Stimulated activated CD8-positive, alpha-beta memory T cell treated with anti-CD3 and anti-CD28 coated beads, Interleukin-4, amount 100 ng/mL, for 48 hours (primary cell): Measurements from ENCODE around the gene PPP6R2.
"Not testable (repeated sequence)": the region's sequence is repeated elsewhere in the genome, so short reads cannot be mapped to it uniquely, and the experiment has no call there.

Source experiments
- DNase-seq: peaks from one replicate; pipeline ENCODE4 v3.0.0-alpha.2; 2020

PPP6R2 gene

GRCh38 chr22:50318698-50319411 is 24.3 kb upstream of the PPP6R2 start:
- DNase-seq, result no peak

- no peak for DNase-seq
Measured at GRCh38 chr22:50319503-50319951, 23.6 kb upstream of the PPP6R2 start.

- no peak for DNase-seq
Measured at GRCh38 chr22:50320116-50320515, 23.0 kb upstream of the PPP6R2 start.

GRCh38 chr22:50320671-50321325 is 22.3 kb upstream of the PPP6R2 start:
- DNase-seq, result no peak

GRCh38 chr22:50322382-50323104 is 20.6 kb upstream of the PPP6R2 start:
- not testable (repeated sequence) for DNase-seq

GRCh38 chr22:50323900-50324299 is 19.2 kb upstream of the PPP6R2 start:
- DNase-seq, result no peak

- DNase-seq, result no peak
Measured at GRCh38 chr22:50325444-50326224, 17.5 kb upstream of the PPP6R2 start.

- no peak for DNase-seq
Measured at GRCh38 chr22:50326225-50326955, 16.7 kb upstream of the PPP6R2 start.

GRCh38 chr22:50326956-50327710 is 16.0 kb upstream of the PPP6R2 start, which contains the start of gene DENND6B:
Gene DENND6B, minus strand, starts transcription at chr22:50327012. Its CDS starts 24 bp downstream, at chr22:50326988.
- DNase-seq, result peak; percentile 77

GRCh38 chr22:50327711-50328019 is 15.5 kb upstream of the PPP6R2 start:
- DNase-seq, result no peak

GRCh38 chr22:50329236-50329635 is 13.9 kb upstream of the PPP6R2 start:
- no peak for DNase-seq

- DNase-seq, result not testable (repeated sequence)
Measured at GRCh38 chr22:50334433-50334832, 8.7 kb upstream of the PPP6R2 start.

GRCh38 chr22:50337262-50338041 is 5.7 kb upstream of the PPP6R2 start:
- DNase-seq, result no peak

- no peak for DNase-seq
Measured at GRCh38 chr22:50338042-50338573, 5.0 kb upstream of the PPP6R2 start.

- no peak for DNase-seq
Measured at GRCh38 chr22:50338860-50339462, 4.2 kb upstream of the PPP6R2 start.

GRCh38 chr22:50339945-50340879 is 2.9 kb upstream of the PPP6R2 start:
- no peak for DNase-seq

- DNase-seq, result peak; percentile 96
Measured at GRCh38 chr22:50341977-50342650, 1.0 kb upstream of the PPP6R2 start.

- DNase-seq, result peak; percentile 47
Measured at GRCh38 chr22:50343541-50343935, 411 bp downstream of the PPP6R2 start.
